ENCODE results near the gene CLMP.

DNA sequence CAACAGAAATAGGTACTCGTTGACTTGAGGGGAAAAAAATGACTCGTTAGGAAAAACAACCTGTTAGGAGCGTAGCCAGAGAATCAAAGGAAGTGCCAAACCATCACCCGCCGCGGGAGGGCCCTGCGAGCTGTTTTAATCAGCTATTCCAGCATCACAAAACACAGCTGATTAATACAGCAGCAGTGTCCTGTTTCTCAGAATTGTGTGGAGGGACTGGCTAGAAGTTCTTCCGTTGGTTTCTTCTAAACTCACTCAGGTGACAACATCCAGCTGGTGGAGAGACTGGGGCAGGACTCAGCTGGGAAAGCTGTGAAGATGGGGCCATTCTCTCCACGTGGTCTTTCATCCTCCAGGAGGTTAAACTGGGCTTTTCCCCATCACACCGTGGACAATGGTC, 161.2 kb downstream of the CLMP start:
- TF ChIP-seq, protein P1, sequence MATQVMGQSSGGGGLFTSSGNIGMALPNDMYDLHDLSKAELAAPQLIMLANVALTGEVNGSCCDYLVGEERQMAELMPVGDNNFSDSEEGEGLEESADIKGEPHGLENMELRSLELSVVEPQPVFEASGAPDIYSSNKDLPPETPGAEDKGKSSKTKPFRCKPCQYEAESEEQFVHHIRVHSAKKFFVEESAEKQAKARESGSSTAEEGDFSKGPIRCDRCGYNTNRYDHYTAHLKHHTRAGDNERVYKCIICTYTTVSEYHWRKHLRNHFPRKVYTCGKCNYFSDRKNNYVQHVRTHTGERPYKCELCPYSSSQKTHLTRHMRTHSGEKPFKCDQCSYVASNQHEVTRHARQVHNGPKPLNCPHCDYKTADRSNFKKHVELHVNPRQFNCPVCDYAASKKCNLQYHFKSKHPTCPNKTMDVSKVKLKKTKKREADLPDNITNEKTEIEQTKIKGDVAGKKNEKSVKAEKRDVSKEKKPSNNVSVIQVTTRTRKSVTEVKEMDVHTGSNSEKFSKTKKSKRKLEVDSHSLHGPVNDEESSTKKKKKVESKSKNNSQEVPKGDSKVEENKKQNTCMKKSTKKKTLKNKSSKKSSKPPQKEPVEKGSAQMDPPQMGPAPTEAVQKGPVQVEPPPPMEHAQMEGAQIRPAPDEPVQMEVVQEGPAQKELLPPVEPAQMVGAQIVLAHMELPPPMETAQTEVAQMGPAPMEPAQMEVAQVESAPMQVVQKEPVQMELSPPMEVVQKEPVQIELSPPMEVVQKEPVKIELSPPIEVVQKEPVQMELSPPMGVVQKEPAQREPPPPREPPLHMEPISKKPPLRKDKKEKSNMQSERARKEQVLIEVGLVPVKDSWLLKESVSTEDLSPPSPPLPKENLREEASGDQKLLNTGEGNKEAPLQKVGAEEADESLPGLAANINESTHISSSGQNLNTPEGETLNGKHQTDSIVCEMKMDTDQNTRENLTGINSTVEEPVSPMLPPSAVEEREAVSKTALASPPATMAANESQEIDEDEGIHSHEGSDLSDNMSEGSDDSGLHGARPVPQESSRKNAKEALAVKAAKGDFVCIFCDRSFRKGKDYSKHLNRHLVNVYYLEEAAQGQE (IDR thresholded peaks at IDR 0.05; ENCODE audit: borderline replicate concordance) = no peak
- TF ChIP-seq, protein P2, sequence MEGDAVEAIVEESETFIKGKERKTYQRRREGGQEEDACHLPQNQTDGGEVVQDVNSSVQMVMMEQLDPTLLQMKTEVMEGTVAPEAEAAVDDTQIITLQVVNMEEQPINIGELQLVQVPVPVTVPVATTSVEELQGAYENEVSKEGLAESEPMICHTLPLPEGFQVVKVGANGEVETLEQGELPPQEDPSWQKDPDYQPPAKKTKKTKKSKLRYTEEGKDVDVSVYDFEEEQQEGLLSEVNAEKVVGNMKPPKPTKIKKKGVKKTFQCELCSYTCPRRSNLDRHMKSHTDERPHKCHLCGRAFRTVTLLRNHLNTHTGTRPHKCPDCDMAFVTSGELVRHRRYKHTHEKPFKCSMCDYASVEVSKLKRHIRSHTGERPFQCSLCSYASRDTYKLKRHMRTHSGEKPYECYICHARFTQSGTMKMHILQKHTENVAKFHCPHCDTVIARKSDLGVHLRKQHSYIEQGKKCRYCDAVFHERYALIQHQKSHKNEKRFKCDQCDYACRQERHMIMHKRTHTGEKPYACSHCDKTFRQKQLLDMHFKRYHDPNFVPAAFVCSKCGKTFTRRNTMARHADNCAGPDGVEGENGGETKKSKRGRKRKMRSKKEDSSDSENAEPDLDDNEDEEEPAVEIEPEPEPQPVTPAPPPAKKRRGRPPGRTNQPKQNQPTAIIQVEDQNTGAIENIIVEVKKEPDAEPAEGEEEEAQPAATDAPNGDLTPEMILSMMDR (IDR thresholded peaks at IDR 0.05; ENCODE audit: poor library complexity, severe bottlenecking) = no peak
- TF ChIP-seq EZH2 (IDR thresholded peaks at IDR 0.05; ENCODE audit: borderline replicate concordance, insufficient read depth, low read length, poor library complexity, severe bottlenecking) (no peak), POLR2AphosphoS5 (IDR thresholded peaks at IDR 0.05) (no peak), EP300 (conservative IDR thresholded peaks at IDR 0.05; ENCODE audit: poor library complexity, severe bottlenecking) (no peak), RAD21 (conservative IDR thresholded peaks at IDR 0.05) (no peak), MXI1 (conservative IDR thresholded peaks at IDR 0.05; ENCODE audit: poor library complexity, severe bottlenecking) (no peak), TAF1 (IDR thresholded peaks at IDR 0.05; ENCODE audit: low read depth) (no peak), SMC3 (conservative IDR thresholded peaks at IDR 0.05; ENCODE audit: poor library complexity) (no peak)
